Bone marrow (tissue), 2 donors: ENCODE results near the gene UBL4B.
A peak's percentile ranks its signal among the peaks of the same experiment; 100 is the strongest.
"Not testable (repeated sequence)": the region's sequence is repeated elsewhere in the genome, so short reads cannot be mapped to it uniquely, and the experiment has no call there.

Source experiments
- DNase-seq, 2 donors: peaks; one replicate each; lab custom pipeline; 2025; lab: John Stamatoyannopoulos, UW

Gene UBL4B, protein sequence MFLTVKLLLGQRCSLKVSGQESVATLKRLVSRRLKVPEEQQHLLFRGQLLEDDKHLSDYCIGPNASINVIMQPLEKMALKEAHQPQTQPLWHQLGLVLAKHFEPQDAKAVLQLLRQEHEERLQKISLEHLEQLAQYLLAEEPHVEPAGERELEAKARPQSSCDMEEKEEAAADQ

DNA sequence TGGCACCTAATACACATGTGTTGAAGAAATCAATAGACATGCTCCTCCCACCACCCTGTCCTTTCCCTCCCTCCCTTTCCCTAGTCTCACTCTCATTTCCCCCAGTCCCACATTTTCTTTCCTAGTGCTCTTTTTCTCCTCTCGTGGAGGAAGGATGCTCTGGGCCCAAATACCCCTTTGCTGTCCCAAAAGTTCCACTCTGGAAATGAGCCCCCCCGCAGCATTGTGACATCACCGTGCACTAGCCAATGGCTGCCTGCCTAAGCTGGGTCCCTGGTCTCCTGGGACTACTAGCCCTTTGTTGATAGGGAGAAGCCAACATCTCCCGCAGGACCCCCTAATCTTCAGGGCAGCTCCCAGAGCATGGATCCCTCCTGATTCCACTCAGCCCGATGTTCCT lies at the start of gene UBL4B:
UBL4B (plus strand) TSS at position 301 of the 400 bp plus-strand sequence; CDS start at position 393, 92 bp downstream.
- DNase-seq = no peak

DNA sequence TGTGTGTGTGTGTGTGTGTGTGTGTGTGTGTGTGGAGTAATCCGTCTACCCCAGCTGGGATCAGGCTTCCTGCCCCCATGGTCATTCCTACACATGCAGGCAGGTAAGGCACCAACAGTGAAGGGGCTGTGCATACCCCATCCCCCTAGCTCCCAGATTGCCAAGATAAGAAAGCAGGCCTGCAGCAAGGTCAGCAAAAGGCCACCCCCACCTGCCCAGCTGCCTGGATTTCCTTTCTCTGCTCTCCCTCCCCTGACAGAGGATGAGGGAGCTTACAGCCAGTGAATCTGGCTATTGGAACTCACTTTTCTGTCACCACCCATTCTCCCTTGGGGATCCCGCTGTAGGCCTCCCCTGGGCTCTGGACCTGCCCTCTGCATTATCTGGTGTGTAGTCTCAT lies 49.6 kb upstream of the UBL4B start:
- DNase-seq = no peak

DNA sequence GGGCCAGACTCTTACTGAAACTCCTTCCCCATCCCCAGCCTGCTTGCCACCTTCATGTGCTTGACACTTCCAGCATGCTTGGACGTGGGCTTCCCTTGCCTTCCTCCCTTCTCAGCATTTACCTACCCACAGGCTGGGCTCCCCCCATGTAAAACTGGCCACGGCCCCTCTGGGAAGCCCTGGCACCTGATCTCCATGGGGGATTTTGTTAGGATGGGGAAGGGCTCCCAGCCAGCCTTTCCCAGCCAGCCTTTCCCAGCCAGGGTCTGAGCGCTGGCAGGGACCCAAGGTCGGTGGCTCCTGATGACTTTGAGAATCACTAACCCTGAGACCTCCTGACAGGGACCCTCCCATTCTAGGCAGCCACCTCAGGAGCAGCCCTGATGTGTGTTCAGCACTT lies 48.5 kb upstream of the UBL4B start:
- DNase-seq = no peak

DNA sequence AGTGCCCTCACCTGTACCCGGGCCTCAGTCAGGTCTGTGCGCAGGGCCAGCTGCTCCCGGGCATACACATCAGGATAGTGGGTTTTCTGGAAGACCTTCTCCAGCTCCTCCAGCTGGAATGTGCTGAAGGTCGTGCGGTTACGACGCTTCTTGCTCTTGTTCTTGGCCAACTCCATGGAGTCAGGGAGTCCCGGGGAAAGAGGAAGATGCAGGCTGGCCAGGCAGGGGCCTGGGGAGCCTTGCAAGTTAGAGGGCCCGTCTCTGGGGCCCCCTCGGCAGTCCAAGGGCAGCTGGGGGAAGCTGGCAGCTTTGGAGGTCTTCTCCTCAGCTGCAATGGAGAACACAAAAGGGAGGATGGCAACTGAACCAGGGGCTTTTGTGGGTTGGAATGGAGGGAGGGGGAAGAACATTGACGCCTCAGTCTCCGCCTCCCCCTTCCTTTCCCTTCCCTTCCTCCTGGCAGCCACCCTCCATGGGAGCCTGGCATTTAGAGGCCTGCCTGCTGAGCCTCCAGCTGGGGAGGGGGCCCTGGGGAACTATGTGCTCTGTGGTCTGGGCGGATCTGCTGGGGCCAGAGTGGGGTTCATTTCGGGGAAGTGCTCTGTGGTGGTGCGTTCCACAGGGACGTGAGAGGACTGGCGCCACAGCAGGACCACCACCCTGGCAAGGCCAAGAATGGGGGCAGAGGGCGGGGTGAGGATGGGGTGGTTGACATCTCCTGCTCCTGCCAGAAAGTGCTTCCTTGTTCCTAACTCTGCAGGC lies 47.5 kb upstream of the UBL4B start:
- DNase-seq = no peak

DNA sequence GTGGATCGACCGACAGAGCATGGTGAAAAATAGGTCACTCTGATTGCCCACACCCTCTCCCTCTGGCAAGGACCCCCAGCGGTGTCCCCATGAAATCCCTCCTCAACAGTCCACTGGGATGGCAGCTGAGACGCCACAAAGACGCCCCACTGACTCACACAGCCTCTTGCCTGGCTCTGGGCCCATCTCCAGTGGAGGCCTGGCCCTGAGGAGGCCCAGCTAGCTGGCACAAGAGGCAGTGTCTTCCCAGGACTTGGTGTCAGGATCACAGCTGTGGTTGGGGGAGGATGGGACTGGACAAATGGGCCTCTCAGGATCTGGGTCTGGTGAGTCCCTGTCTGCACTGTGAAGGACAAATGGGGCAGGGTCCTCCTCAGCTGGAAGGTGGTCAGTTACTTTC lies 46.4 kb upstream of the UBL4B start:
- DNase-seq = no peak

DNA sequence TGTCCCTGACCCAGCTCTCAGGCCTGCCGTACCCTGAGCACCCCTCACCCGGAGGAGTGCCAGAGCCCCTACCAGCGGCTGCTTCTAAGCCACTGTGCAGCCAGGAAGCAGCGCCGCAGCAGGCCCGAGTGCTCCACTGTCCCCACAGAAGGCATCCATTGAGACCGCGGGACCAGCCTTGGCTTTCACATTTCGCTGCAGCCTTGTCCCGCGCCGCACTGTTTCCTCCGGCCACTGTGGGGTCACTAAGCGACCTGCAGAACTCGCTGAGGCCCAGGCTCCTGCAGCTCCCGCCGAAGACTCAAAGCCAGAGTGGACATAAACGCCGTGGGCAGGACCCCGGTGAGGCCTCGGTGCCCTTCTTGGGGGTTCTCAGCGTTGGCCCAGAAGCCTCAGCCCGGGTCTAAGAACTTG lies 44.8 kb upstream of the UBL4B start:
- DNase-seq = no peak

DNA sequence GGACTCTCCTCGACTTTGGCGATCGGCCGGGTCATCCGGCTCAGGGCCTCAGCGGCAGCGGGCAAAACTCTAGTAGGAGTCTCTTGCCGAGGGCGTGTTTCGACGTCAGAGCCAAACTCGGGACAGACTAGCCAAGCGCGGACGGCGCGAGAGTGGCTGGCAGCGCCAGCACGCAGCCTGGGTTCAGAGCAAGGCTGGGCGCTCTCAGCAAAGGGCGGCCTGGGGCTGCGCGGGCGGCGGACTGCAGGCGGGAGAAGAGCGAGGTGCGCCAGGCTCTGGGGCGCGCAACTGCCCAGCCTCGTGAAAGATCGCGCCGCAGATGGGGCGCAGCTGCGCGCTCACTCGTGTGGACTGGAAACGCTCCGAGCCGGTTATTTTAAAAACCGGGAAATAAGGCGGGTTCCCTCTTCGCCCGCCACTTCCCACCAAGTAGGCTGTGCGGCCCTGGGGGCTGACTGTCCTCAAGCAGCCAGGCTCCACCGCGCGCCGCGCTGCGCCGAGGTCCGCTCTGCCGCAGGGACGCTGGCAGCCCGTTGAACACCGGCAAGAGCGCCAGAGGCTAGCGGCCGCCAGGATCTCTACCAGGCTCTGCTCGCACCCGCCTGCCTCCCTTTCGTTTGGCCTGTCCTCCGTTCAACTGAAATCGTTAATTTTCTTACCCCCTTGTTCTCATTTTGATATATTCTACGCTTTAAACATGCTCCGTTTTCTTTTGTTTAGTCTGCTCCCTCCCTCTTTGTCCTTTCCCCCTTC lies 44.2 kb upstream of the UBL4B start:
- no peak for DNase-seq

DNA sequence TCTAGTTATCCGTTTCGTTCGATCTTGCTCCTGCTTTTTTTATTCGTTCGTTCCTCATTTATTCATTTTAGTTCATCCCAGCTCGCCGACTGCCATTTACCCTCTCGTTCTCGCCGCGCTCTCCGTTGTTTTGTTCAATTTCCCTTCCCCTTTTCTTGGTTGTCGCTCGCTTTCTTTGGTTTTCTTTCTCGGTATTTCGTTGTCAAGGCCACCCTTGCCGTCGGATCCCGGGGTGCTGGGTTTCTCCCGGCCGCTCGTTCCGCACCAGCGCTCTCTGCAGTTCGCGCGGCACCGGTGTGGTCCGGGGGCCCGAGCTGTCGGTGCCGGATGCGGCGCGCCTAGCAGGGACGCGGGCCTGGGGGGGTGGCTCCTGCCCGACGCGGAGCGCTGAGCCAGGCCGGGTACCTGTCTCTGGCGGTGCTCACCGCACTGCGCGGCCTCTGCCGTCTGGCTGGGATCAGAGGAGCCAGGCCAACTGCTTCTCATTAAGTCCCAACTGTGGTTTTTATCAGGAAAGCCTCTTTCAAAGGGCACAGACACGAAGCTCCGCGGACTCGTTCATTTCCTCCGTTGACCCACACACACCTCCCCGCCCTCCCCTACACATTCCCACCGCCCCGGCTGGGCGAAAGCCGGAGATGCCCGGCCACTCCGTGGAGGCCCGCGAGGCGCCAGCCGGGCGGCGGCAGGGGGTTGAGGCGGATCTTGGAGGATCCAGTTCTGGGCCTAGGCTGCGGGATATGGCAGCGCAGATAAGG lies 43.4 kb upstream of the UBL4B start:
- DNase-seq = peak in 1 of 2 donors; percentile 39

DNA sequence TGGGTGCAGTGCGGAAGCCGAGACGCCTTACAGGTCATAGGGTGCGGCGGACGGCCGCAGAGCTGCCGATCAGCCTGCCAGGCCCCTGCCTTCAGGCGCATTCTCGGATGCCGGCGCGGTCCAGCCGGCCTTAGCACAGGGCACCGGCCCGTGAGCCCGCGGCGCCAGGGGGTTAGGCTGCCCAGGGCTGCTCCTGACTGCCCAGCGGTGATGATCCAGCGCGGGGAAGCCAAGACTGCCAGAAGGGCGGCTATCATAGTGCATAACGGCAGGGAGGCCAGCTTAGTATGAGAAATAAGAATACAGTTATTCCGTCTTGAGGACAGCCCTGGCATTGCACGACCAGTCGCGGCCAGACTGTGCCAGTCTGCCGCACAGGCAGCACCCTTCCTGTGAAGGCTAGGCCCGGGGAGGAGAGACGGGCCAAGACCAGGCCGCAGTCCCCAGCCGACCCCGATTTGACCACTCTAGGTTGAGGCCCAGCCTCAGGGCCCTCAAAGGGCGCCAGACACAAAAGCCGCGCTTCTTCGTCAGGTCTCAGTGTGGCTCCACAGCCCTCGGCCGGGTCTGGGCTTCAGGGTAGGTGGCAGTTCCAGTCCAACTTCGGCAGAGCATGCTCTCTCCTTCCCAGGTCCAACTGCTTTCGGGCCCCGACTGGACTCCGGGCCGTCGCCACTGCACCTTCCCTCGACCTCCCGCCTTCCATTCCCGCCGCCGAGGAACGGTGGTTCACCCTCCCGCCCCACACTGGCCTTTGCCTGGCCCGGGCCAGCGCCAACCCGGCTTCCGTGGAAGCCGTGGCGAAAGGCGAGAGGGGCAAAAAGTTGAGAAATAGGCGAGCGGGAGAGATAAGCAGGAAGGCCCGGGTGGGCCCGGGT lies 42.6 kb upstream of the UBL4B start:
- DNase-seq = peak in 1 of 2 donors; percentile 58

DNA sequence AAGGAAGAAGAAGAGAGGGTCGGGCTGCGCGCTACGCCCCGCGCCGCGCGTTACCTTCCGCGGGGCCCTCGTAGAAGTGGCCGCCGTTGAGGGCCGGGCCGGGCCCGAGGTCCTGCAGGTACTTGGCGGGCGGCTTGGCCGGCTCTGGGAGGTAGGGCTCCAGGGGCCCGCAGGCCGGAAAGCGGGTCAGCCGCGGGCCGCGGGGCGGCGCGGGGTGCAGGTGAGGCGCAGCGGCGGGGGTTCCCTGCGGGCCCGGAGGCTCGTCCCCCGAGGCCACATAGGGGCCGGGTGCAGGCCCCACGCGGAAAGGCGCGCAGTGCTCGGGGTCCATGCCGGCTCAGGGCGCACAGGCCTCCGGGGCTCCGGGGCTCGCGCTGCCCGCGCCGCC lies 42.0 kb upstream of the UBL4B start:
- no peak for DNase-seq

DNA sequence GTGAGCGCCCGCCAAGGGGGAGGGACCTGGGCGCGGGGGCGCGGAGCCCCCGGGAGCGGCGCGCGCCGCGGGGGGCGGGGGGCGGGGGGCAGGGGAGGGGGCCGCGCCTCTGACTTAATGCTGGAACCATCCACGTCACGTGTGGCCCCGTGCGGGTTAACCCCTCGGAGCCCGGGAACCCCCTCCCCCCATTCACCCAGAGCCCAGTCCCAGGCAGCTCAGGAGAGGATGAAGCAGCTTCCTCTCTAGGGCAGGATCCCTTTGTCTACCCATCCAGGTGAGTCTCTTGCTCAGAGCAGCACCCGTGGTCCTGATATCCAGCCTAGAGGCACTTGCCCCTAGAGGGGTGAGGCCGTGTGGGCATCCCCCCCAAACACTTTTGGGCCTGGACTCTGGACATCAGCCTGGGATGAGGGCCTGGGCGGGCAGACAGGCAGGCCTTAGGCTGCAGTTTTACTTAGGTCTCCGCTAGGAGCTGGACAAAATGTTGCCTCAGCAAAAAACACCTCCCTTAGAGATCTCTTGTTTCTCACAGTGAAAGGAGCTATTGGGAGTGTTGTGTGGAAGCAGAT lies 41.5 kb upstream of the UBL4B start, which contains the start of gene ALX3:
ALX3 (minus strand) TSS at position 2 of the 572 bp plus-strand sequence. CDS start 60 bp downstream, outside the sequence.
- DNase-seq = no peak

DNA sequence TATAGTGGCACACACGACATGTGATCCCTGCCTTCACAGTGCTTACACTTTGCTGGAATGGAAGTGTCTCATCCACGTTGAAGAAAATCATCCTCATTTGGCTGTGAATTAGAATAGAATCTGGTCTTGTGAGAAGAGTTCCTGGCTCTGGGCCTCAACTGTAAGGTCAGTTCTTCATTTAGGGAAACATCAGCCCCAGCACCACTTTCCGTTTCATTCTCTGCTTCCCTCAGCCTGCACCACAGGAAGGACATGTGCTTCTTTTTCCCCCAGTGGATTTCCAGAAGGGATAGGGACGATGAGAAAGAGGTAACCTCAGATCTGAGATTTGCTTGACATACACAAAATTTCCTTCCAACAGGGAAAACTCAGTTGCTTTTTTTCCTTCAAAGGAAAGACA lies 38.1 kb upstream of the UBL4B start:
- no peak for DNase-seq

DNA sequence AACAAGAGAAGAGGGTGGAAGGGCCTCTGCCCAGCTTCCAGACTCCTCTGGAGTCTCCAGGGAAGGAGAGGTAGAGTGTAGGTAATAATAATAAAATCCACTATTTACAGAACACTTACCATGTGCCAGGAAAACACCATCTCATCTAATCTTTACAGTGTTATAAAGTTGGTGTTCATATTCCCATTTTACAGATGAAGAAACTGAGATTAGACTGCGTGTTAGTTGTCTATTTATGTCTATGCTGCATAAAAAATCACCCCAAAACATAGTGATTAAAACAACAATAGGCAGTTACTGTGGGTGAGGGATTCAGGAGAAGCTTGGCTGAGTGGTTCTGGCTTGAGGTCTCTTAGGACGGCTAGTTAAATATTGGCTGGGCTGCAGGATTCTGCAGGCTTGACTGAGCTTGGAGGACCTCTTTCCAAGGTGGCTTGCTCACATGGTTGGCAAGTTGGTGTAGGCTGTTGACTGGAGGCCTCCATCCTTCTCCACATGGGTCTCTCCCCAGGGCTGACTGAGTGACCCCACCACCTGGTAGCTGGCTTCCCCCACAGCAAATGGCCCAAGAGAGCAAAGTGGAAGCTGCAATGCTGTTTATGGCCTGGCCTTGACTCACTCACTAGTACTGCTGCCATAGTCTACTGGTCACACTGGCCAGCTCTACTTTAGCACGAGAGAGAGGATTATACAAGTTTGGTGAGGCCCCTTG lies 35.3 kb upstream of the UBL4B start:
- DNase-seq = no peak

DNA sequence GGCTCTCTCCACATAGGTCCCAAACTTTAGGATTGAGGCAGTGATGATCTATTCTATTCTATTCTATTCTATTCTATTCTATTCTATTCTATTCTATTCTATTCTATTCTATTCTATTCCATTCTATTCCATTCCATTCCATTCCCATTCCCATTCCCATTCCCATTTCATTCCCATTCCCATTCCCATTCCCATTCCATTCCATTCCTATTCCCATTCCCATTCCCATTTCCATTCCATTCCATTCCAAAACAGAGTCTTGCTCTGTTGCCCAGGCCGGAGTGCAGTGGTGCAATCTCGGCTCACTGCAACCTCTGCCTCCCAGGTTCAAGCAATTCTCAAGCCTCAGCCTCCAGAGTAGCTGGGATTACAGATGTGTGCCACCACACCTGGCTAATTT lies 32.2 kb upstream of the UBL4B start:
- not testable (repeated sequence) for DNase-seq

DNA sequence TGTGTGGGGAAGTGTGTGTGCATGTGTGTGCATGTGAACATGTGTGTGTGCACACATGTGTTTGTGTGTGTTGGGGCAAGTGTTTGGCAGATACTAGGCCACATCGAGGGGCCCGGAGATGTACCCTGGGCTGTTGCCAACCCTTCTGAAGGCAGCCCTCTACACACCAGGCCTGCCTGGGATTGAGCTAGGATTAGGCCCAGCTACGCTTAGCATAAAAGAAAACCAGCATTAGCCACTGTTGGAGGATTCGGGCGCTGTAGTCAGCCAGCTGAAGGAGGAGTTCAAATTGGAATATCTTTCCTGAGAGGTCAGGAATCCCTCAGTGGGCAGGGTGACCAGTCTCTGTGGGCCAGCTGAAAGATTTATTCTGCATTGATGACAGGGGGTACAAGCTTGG lies 31.2 kb upstream of the UBL4B start:
- DNase-seq = no peak

DNA sequence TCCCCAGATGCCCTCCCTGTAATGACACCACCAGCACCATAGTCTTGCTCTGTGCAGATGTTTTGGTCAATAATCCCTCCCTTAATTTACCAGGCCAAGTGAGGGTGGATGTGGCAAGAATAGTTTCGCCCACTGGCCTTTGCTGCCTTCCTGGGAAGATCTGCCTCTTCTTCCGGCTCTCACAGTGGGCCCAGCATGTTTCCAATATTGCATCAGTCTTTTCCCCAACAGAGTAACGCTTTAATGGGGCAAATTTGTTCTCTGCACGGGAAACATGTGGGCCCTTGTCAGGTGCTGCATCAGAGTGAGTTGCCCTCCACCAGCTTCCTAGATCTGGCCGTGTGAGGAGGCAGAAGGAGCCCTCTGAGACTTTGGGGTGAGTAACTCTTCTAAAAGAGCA lies 29.8 kb upstream of the UBL4B start:
- no peak for DNase-seq

DNA sequence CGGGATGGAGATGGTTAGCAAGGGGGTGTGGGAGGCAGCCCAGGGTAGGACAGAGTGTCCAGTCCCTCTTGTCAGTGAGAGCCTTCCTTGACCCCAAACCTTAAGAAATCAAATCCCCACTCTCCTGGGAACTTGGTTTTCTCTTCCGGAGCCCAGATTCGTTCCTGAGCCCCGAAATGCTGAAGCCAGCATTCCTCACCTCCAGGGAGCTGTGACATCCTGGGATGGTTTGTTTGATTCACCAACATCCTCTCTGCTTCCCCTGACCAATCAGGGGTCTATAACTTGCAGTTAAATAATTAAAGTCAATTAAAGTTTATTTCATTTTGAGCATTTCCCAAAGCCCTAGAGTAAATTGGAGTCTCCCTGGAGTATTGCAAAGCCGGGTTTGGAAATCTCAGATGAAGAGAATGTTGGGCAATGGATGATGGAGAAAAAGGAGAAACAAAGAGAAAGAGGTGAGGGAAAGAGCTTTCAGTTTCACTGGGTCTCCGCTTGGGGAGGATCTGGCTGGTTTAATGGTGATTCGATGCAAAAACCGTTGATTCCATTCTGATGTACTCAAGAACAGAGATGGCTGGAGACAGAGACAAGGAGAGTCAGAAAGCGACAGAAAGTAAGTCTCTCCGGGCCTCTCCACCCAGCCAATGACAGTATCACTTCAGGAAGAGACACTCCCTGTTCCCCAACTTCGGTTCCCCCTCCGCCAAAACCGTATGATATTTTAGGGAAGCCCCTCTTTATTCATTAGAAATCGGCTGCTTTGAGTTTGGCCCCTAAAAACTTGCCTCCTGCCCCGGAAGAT lies 29.0 kb upstream of the UBL4B start:
- DNase-seq = peak in 1 of 2 donors; percentile 14

DNA sequence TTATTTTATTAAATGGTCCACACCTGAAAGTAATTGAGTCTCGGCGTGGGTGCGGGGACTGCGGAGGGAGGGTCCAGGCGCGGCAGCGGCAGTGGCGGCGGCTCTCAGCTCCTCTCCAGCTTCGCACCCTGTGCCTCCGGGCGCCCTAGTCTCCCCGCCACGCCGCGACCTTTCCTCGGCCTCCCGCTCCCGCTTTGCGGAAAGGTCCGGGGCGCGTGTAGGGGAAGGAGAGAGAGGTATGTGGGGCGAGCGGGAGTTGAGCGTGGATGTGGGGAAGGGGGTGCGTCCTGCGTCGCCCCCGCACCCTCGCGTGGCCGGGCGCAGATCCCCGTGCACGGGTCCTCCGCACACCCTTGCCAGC lies 28.4 kb upstream of the UBL4B start:
- no peak for DNase-seq
